IMR-90 (cell line): ENCODE measurements around the gene WDR1. TPM values are rescaled to one million over a fixed set of nuclear protein-coding genes. Genes with fewer than 3 reads are reported as not detected.

ENCODE experiments used
- ATAC-seq: fragments of 200-7000 bp; cut with Tn5 transposase; 2 replicates; pipeline ENCODE4 v1.9.1; 2020; ENCODE audit warnings: low read depth, mild to moderate bottlenecking, moderate library complexity
- BruUV-seq: library from RNA; stranded (reverse); fragments of 400-500 nt; replicated peaks from 2 replicates; lab custom pipeline; 2021; lab: Mats Ljungman, UMichigan
- CTCF ChIA-PET: fragments of 300-600 bp; formaldehyde crosslinking; extraction: SDS; loops from one replicate; lab custom pipeline; 2021; ENCODE audit warnings: antibody characterized with exemption; lab: Yijun Ruan, JAX
- POLR2A ChIA-PET: fragments of 300-600 bp; sonication (Branson Sonifier 250); formaldehyde crosslinking; loops from one replicate; lab custom pipeline; 2022; ENCODE audit warnings: antibody characterized with exemption; ENCODE audit not compliant: unreplicated experiment; lab: Charles Lee
- DNase-seq: peaks from one replicate; pipeline ENCODE4 v3.0.0; 2013
- H2AFZ ChIP-seq: replicated peaks from 2 replicates; pipeline ENCODE3; 2013; ENCODE audit warnings: low read length, mild to moderate bottlenecking; ENCODE audit not compliant: poor library complexity
- H2AK5ac ChIP-seq: 2 replicates; pipeline ENCODE4 v1.6.1; 2013; ENCODE audit warnings: low read depth, low read length, inconsistent platforms
- H2AK9ac ChIP-seq: replicated peaks from 2 replicates; pipeline ENCODE3; 2013; ENCODE audit warnings: mild to moderate bottlenecking, low read depth, low read length, moderate library complexity; ENCODE audit not compliant: poor library complexity
- H2BK120ac ChIP-seq: 2 replicates; pipeline ENCODE4 v1.6.1; 2013; ENCODE audit warnings: low read depth, low read length, inconsistent platforms
- H2BK15ac ChIP-seq: 3 replicates; pipeline ENCODE4 v1.6.1; 2013; ENCODE audit warnings: low read depth, low read length, inconsistent platforms
- H2BK20ac ChIP-seq: 2 replicates; pipeline ENCODE4 v1.6.1; 2013; ENCODE audit warnings: low read depth, mild to moderate bottlenecking, inconsistent platforms, low read length, moderate library complexity
- H2BK5ac ChIP-seq: 2 replicates; pipeline ENCODE4 v1.6.1; 2013; ENCODE audit warnings: mild to moderate bottlenecking, low read depth, low read length, inconsistent platforms; ENCODE audit not compliant: poor library complexity, severe bottlenecking
- H3K14ac ChIP-seq: replicated peaks from 2 replicates; pipeline ENCODE4 v1.6.1; 2013; ENCODE audit warnings: low read depth, low read length, inconsistent platforms
- H3K18ac ChIP-seq: 2 replicates; pipeline ENCODE4 v1.6.1; 2013; ENCODE audit warnings: low read depth, low read length, control low read depth
- H3K23ac ChIP-seq: 2 replicates; pipeline ENCODE4 v1.6.1; 2013; ENCODE audit warnings: low read depth, low read length, inconsistent platforms
- H3K27ac ChIP-seq: 2 replicates; pipeline ENCODE4 v1.5.1; 2013; ENCODE audit warnings: mild to moderate bottlenecking, control low read depth, low read length; ENCODE audit not compliant: insufficient read depth
- H3K27me3 ChIP-seq: 2 replicates; pipeline ENCODE4 v1.6.1; 2013; ENCODE audit warnings: low read length; ENCODE audit not compliant: control insufficient read depth, insufficient read depth
- H3K36me3 ChIP-seq: 2 replicates; pipeline ENCODE4 v1.6.1; 2013; ENCODE audit warnings: low read length, mixed read lengths; ENCODE audit not compliant: control insufficient read depth, insufficient read depth
- H3K4ac ChIP-seq: 2 replicates; pipeline ENCODE4 v1.6.1; 2013; ENCODE audit warnings: low read depth, low read length, inconsistent platforms
- H3K4me1 ChIP-seq: 2 replicates; pipeline ENCODE4 v1.6.1; 2013; ENCODE audit warnings: low read length, mixed read lengths; ENCODE audit not compliant: control insufficient read depth, insufficient read depth
- H3K4me2 ChIP-seq: 2 replicates; pipeline ENCODE4 v1.6.1; 2013; ENCODE audit warnings: low read depth, mild to moderate bottlenecking, control low read depth, low read length, moderate library complexity
- H3K4me3 ChIP-seq: 2 replicates; pipeline ENCODE4 v1.5.1; 2013; ENCODE audit warnings: low read depth, mild to moderate bottlenecking, control low read depth, low read length, moderate library complexity; ENCODE audit not compliant: insufficient read depth
- H3K56ac ChIP-seq: 2 replicates; pipeline ENCODE4 v1.6.1; 2013; ENCODE audit warnings: low read length, inconsistent platforms; ENCODE audit not compliant: insufficient read depth; ENCODE audit errors: extremely low read depth
- H3K79me1 ChIP-seq, 2 experiments: 2 replicates each; pipeline ENCODE4 v1.6.1; 2013; ENCODE audit warnings: low read length in 2 of 2, inconsistent platforms in 1 of 2, low read depth in 1 of 2
- H3K9ac ChIP-seq: 2 replicates; pipeline ENCODE4 v1.6.1; 2013; ENCODE audit warnings: low read depth, low read length, control low read depth
- H3K9me1 ChIP-seq: 2 replicates; pipeline ENCODE4 v1.6.1; 2013; ENCODE audit warnings: low read length, inconsistent platforms; ENCODE audit not compliant: insufficient read depth
- H3K9me3 ChIP-seq: 2 replicates; pipeline ENCODE4 v1.6.1; 2013; ENCODE audit warnings: low read length; ENCODE audit not compliant: control insufficient read depth, insufficient read depth
- H4K20me1 ChIP-seq: 2 replicates; pipeline ENCODE4 v1.6.1; 2013; ENCODE audit warnings: low read length, inconsistent platforms; ENCODE audit not compliant: insufficient read depth
- H4K5ac ChIP-seq: 2 replicates; pipeline ENCODE4 v1.6.1; 2013; ENCODE audit warnings: mild to moderate bottlenecking, low read depth, low read length, control low read depth
- H4K8ac ChIP-seq, 2 experiments: 2 replicates each; pipeline ENCODE4 v1.6.1; 2013; ENCODE audit warnings: low read depth in 2 of 2, low read length in 2 of 2, control low read depth in 1 of 2, inconsistent platforms in 1 of 2
- H4K91ac ChIP-seq: 2 replicates; pipeline ENCODE4 v1.6.1; 2013; ENCODE audit warnings: low read depth, low read length, inconsistent platforms; ENCODE audit not compliant: insufficient read depth
- BHLHE40 ChIP-seq: fragments of 150-350 bp; IDR thresholded peaks from 2 replicates; pipeline ENCODE4 v1.6.1; 2016; ENCODE audit warnings: mild to moderate bottlenecking, low read depth, low read length
- CTCF ChIP-seq: conservative IDR thresholded peaks from 2 replicates; pipeline ENCODE4 v1.5.1; 2012; ENCODE audit warnings: mild to moderate bottlenecking, low read depth, low read length, improper control_type of control experiment
- USF2 ChIP-seq: fragments of 150-350 bp; IDR thresholded peaks from 2 replicates; pipeline ENCODE4 v1.6.1; 2017; ENCODE audit warnings: mild to moderate bottlenecking, antibody characterized with exemption, low read length, low read depth
- WGBS, 2 experiments: methylation state at CpG; one replicate each; pipeline versions ENCODE4 v1.1.5 to v1.1.7; 2013; ENCODE audit warnings: missing lambda C conversion rate in 2 of 2; ENCODE audit not compliant: insufficient read length in 1 of 2; ENCODE audit errors: extremely low coverage in 2 of 2; 5-methylcytosine and 5-hydroxymethylcytosine counted together
- dilution Hi-C: fragments of 300-500 bp; cut with HindIII; formaldehyde crosslinking; loops from one replicate; pipeline ENCODE4 v1.14.3; 2018; ENCODE audit warnings: low sequenced_read_pairs; ENCODE audit not compliant: unreplicated experiment
- in situ Hi-C: fragments of 300-500 bp; cut with MboI; formaldehyde crosslinking; loops from 3 replicates; pipeline ENCODE4 v1.14.3; 2019; ENCODE audit warnings: low sequenced_read_pairs, inconsistent platforms, mixed read lengths
- intact Hi-C: fragments of 100-400 bp; cut with micrococcal nuclease; formaldehyde crosslinking; loops from 2 replicates; pipeline ENCODE4 v1.10.0; 2022
- polyA plus RNA-seq, 3 experiments: library from polyadenylated mRNA; depleted of rRNA; stranded (reverse); fragments of >200 nt; gene quantifications; 2 replicates each; pipeline ENCODE4 v1.2.3, GENCODE V29; 2012; ENCODE audit warnings: low replicate concordance in 1 of 3
- total RNA-seq: library from RNA; depleted of rRNA; stranded (reverse); fragments of >200 nt; gene quantifications from 2 replicates; pipeline ENCODE4 v1.2.3, GENCODE V29; 2012

Gene WDR1
- total and polyA plus RNA-seq, 2 of the 4 experiments (the other 2 are of a cell fraction) = 725 to 992 TPM

- in situ Hi-C loops (no loop called here), intact Hi-C loops (no loop called here), dilution Hi-C loops (no loop called here)
- Histone ChIP-seq H4K8ac (no peak overlapping the region), H2BK5ac (no peak overlapping the region), H2AFZ (no peak overlapping the region), H3K27me3 (peaks cover 10% of the 10 kb centered on the region), H4K91ac (no peak overlapping the region), H3K36me3 (no peaks in the 10 kb centered on the region), H3K4ac (no peak overlapping the region), H3K79me1 (no peaks in the 10 kb centered on the region), H3K9ac (no peak overlapping the region), H3K4me1 (no peaks in the 10 kb centered on the region), H3K9me3 (no peaks in the 10 kb centered on the region), H2AK9ac (no peak overlapping the region), H2BK15ac (no peak overlapping the region), H3K14ac (no peak overlapping the region), H3K4me2 (no peak overlapping the region), H2BK120ac (no peak overlapping the region), H2BK20ac (no peak overlapping the region), H3K23ac (no peak overlapping the region), H4K20me1 (no peaks in the 10 kb centered on the region), H3K56ac (no peak overlapping the region), H3K9me1 (no peaks in the 10 kb centered on the region), H2AK5ac (no peak overlapping the region), H3K18ac (no peak overlapping the region), H3K4me3 (no peak overlapping the region), H3K27ac (no peak overlapping the region), H4K5ac (no peak overlapping the region)
- ChIA-PET POLR2A (no interaction called here), CTCF (interaction anchor here (1.7 kb wide), 1 partner anchor 15 kb away, joined by 5 read pairs; no protein-coding TSS in a partner anchor)
- TF ChIP-seq BHLHE40 (no peak), USF2 (no peak), CTCF (no peak)
- no peak for DNase-seq
- BruUV-seq = no TSS peak
- no peak for ATAC-seq
- WGBS, 2 experiments = 100% methylated on average over 1 of the region's 6 CpGs; no CpG with 5 or more reads in 1 of the 2 experiments
Measured at GRCh38 chr4:10143171-10143570, 26.6 kb upstream of the WDR1 start.
